Naive thymus-derived CD8-positive, alpha-beta T cell (primary cell): ENCODE data around the gene KIAA1328. TPM values are rescaled to one million over a fixed set of nuclear protein-coding genes. Genes with fewer than 3 reads are reported as not detected.
"Not testable (repeated sequence)": the region's sequence is repeated elsewhere in the genome, so short reads cannot be mapped to it uniquely, and the experiment has no call there.

Experiments
- ATAC-seq, 2 donors: fragments of 150-1000 bp; cut with Tn5 transposase in 1 of 2; sonication (Bioruptor Pico), chemical (Tn5 transposase) in 1 of 2; 1 replicate in 1 of 2; 2 replicates in 1 of 2; pipeline ENCODE4 v1.10.0; 2021; ENCODE audit warnings: mild to moderate bottlenecking in 2 of 2, moderate library complexity in 2 of 2
- POLR2A ChIA-PET: fragments of 350-600 bp; sonication (Branson Sonifier 250); formaldehyde crosslinking; loops from one replicate; lab custom pipeline; 2021; ENCODE audit warnings: antibody characterized with exemption; lab: Charles Lee
- DNase-seq, 10 donors: peaks; one replicate each; pipeline versions ENCODE4 v3.0.0 to v3.0.0-alpha.2; 2020 to 2022
- H3K27ac Mint-ChIP-seq, 10 donors: one replicate each; pipeline ENCODE4 v1.8.0; 2020 to 2022; ENCODE audit warnings: mild to moderate bottlenecking in 10 of 10, mixed read lengths in 10 of 10, moderate library complexity in 4 of 10, inconsistent platforms in 1 of 10
- H3K27me3 Mint-ChIP-seq, 5 donors: one replicate each; pipeline ENCODE4 v1.8.0; 2021 to 2022; ENCODE audit warnings: mixed read lengths in 5 of 5
- H3K36me3 Mint-ChIP-seq, 3 donors: one replicate each; pipeline ENCODE4 v1.8.0; 2020 to 2022; ENCODE audit warnings: mixed read lengths in 3 of 3, mild to moderate bottlenecking in 2 of 3, inconsistent platforms in 1 of 3
- H3K4me1 Mint-ChIP-seq, 4 donors: one replicate each; pipeline ENCODE4 v1.8.0; 2021 to 2022; ENCODE audit warnings: mixed read lengths in 4 of 4
- H3K4me3 Mint-ChIP-seq, 10 donors: one replicate each; pipeline ENCODE4 v1.8.0; 2020 to 2022; ENCODE audit warnings: mild to moderate bottlenecking in 10 of 10, mixed read lengths in 10 of 10, moderate library complexity in 6 of 10, inconsistent platforms in 1 of 10
- H3K9me3 Mint-ChIP-seq, 9 donors: one replicate each; pipeline ENCODE4 v1.8.0; 2020 to 2022; ENCODE audit warnings: mixed read lengths in 9 of 9, mild to moderate bottlenecking in 3 of 9, inconsistent platforms in 1 of 9, moderate library complexity in 1 of 9
- polyA plus RNA-seq, 3 donors: library from polyadenylated mRNA; unstranded; fragments of 300-500 nt; fragmentation: Illumina TruSeq; gene quantifications; one replicate each; pipeline ENCODE4 v1.2.3, GENCODE V29; 2021
- total RNA-seq, 8 experiments: library from RNA in 2 of 8; stranded (reverse) in 2 of 8; gene quantifications; one replicate each; pipeline ENCODE4 v1.2.3 and lab custom pipeline; 2021 to 2026

Gene KIAA1328
- total and polyA plus RNA-seq, 5 experiments from 2014 or later = 6.3 to 15.1 (median 10.8) TPM

- Mint-ChIP-seq H3K36me3 (peaks cover 0 to 71% (median 2%) of the 10 kb centered on the region in 3 donors), H3K27ac (peak overlapping the region in 2 of 10 donors; percentile 40 to 45), H3K27me3 (no peaks in the 10 kb centered on the region), H3K4me1 (peaks cover 4 to 18% (median 12%) of the 10 kb centered on the region in 4 donors), H3K4me3 (no peak overlapping the region), H3K9me3 (no peaks in the 10 kb centered on the region)
- DNase-seq (no peak), ATAC-seq (no peak)
- POLR2A ChIA-PET = no interaction called here
Observed at GRCh38 chr18:36811955-36812354, 17.0 kb upstream of the KIAA1328 start.

DNA sequence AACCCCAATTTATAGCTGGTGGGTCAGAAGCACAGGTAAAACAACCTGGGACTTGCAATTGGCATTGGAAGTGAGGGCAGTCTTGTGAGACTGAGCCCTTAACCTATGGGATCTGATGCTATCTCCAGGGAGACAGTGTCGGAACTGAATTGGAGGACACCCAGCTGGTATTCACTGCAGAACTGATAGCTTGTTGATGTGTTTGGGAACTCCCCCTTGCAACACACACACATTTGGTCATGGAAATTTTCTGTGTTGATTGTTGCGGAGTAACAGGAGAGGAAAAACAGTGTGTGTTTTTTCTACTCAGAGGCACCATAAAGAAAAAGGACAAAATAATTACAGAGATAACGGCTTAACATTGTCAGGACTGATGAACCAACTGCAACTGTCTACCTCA is 16.2 kb upstream of the KIAA1328 start:
- Mint-ChIP-seq H3K4me1 (peaks cover 4 to 16% (median 10%) of the 10 kb centered on the region in 4 donors), H3K27ac (peak overlapping the region in 7 of 10 donors; percentile 31 to 57 (median 37)), H3K9me3 (no peaks in the 10 kb centered on the region), H3K4me3 (no peak overlapping the region), H3K27me3 (no peaks in the 10 kb centered on the region), H3K36me3 (peaks cover 0 to 68% (median 2%) of the 10 kb centered on the region in 3 donors)
- ATAC-seq (no peak), DNase-seq (no peak)
- POLR2A ChIA-PET = no interaction called here

GRCh38 chr18:36813101-36813775 is 15.7 kb upstream of the KIAA1328 start:
- DNase-seq = no peak
- no peaks in the 10 kb centered on the region for H3K9me3 Mint-ChIP-seq
- H3K27ac Mint-ChIP-seq = peak overlapping the region in 6 of 10 donors; percentile 9 to 63 (median 18)
- H3K36me3 Mint-ChIP-seq = peaks cover 4 to 68% (median 7%) of the 10 kb centered on the region in 3 donors
- H3K4me1 Mint-ChIP-seq = peaks cover 4 to 19% (median 7%) of the 10 kb centered on the region in 4 donors
- H3K27me3 Mint-ChIP-seq = no peaks in the 10 kb centered on the region
- POLR2A ChIA-PET = no interaction called here
- H3K4me3 Mint-ChIP-seq = no peak overlapping the region
- ATAC-seq = no peak

- Mint-ChIP-seq H3K36me3 (peaks cover 4 to 70% (median 8%) of the 10 kb centered on the region in 3 donors), H3K9me3 (no peaks in the 10 kb centered on the region), H3K4me1 (peaks cover 4 to 19% (median 7%) of the 10 kb centered on the region in 4 donors), H3K4me3 (no peak overlapping the region), H3K27me3 (no peaks in the 10 kb centered on the region), H3K27ac (peak overlapping the region in 6 of 10 donors; percentile 8 to 49 (median 18))
- no peak for DNase-seq
- POLR2A ChIA-PET = no interaction called here
- no peak for ATAC-seq
Observed at GRCh38 chr18:36813824-36814223, 15.1 kb upstream of the KIAA1328 start.

DNA sequence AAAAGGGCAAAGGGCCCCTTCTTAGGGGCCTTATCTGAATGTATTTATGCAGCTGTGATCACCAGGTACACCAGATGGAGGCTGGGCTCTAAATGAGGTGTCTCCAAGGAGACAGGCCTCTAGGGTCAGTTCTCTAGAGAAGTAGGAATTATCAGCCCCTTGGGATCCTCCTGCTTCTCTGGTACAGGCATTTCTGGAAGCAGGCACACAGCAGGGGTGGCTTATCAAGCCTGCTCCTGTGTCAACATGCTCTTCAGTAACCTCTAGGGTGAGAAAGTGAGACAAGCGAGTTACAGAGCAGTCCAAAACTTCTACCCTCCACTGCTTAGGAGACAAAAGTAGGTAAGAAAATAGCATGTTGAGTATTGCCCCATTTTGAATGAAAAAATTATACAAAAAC is 13.9 kb upstream of the KIAA1328 start:
- no peaks in the 10 kb centered on the region for H3K27me3 Mint-ChIP-seq
- peak overlapping the region in 1 of 10 donors; percentile 58 for H3K27ac Mint-ChIP-seq
- ATAC-seq = no peak
- H3K4me3 Mint-ChIP-seq = no peak overlapping the region
- DNase-seq = no peak
- POLR2A ChIA-PET = no interaction called here
- peaks cover 0 to 16% (median 6%) of the 10 kb centered on the region in 4 donors for H3K4me1 Mint-ChIP-seq
- peaks cover 4 to 73% (median 8%) of the 10 kb centered on the region in 3 donors for H3K36me3 Mint-ChIP-seq
- H3K9me3 Mint-ChIP-seq = no peaks in the 10 kb centered on the region

DNA sequence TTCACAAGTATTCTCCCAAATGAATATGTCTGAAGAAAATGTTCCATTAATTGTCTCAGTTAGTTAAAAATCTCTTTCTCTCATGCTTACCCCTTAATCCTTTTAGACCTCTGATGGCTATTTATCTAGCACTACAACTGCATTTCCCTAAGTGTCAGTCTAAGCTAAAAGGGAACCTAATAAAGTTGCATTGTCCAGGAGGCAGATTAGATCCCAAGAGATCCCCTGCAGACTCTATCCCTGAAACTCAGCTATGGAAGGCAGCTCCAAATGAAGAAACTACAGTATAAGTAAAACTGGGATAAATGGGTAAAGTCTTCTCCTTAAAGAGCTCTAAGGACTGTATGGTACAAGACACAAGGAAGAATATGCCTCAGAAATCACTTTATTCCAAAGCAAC is 12.8 kb upstream of the KIAA1328 start:
- POLR2A ChIA-PET, DNase-seq, H3K9me3 Mint-ChIP-seq, H3K27me3 Mint-ChIP-seq, H3K4me3 Mint-ChIP-seq, ATAC-seq: not testable (repeated sequence)
- H3K36me3 Mint-ChIP-seq = peaks cover 4 to 66% (median 8%) of the 10 kb centered on the region in 3 donors
- peaks cover 0 to 16% (median 6%) of the 10 kb centered on the region in 4 donors for H3K4me1 Mint-ChIP-seq
- peak overlapping the region in 1 of 10 donors; percentile 43 for H3K27ac Mint-ChIP-seq

DNA sequence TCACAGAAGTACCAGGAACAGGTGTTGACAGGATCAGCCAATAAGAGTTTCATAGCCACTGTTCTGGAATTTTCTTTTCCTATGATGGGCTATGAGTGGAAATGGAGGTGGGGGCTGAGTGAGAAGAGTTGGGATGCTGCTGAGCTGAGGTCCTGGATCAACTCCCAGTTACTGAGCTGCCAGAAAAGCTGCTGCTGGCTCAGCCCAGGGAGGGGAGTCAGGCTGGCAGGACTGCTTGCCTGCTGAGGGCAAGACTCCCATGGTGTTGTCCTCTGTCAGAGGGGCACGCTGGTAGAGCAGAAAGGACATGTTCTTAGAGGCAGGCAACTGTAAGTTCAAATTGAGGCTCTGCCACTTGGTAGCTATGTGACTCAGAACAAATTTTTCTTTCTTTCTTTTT is 11.9 kb upstream of the KIAA1328 start:
- ATAC-seq (no peak), DNase-seq (no peak)
- no peaks in the 10 kb centered on the region for H3K9me3 Mint-ChIP-seq
- peaks cover 0 to 16% (median 6%) of the 10 kb centered on the region in 4 donors for H3K4me1 Mint-ChIP-seq
- POLR2A ChIA-PET = no interaction called here
- peak overlapping the region in 4 of 10 donors; percentile 0 to 58 (median 26) for H3K27ac Mint-ChIP-seq
- H3K4me3 Mint-ChIP-seq = no peak overlapping the region
- no peaks in the 10 kb centered on the region for H3K27me3 Mint-ChIP-seq
- H3K36me3 Mint-ChIP-seq = peaks cover 4 to 60% (median 8%) of the 10 kb centered on the region in 3 donors

DNA sequence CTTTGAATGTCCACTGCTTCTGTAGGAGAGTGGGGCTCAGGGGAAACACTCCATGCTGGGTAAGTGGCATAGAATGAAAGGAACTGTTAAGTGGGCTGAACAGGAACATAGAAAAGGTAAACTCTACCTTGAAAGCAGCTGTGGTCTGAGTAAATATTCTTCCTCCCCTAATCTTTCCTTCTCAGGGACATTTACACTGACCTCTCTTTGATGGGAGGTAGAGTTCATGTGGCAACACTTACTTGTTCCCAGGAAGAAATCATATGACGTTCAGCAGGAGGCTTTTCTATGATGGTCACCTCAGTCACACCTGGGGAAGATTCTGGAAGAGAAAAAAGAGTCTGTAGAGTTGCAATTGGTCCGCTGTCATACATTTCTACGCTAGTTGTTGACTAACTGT is 10.3 kb upstream of the KIAA1328 start:
- no peaks in the 10 kb centered on the region for H3K9me3 Mint-ChIP-seq
- no peaks in the 10 kb centered on the region for H3K27me3 Mint-ChIP-seq
- POLR2A ChIA-PET = interaction anchor here (1.6 kb wide), 1 partner anchor 10 kb away, joined by 4 read pairs; the partner anchor contains the start of genes KIAA1328 and TPGS2
- no peak overlapping the region for H3K27ac Mint-ChIP-seq
- no peak for ATAC-seq
- peaks cover 0 to 14% (median 4%) of the 10 kb centered on the region in 4 donors for H3K4me1 Mint-ChIP-seq
- no peak overlapping the region for H3K4me3 Mint-ChIP-seq
- DNase-seq = no peak
- peaks cover 4 to 48% (median 11%) of the 10 kb centered on the region in 3 donors for H3K36me3 Mint-ChIP-seq

GRCh38 chr18:36819621-36820020 is 9.3 kb upstream of the KIAA1328 start:
- Mint-ChIP-seq H3K4me3 (no peak overlapping the region), H3K36me3 (peaks cover 4 to 40% (median 15%) of the 10 kb centered on the region in 3 donors), H3K27me3 (no peaks in the 10 kb centered on the region), H3K4me1 (peaks cover 0 to 7% (median 2%) of the 10 kb centered on the region in 4 donors), H3K9me3 (no peaks in the 10 kb centered on the region), H3K27ac (no peak overlapping the region)
- POLR2A ChIA-PET = interaction anchor here (1.6 kb wide), 1 partner anchor 9 kb away, joined by 4 read pairs; the partner anchor contains the start of genes KIAA1328 and TPGS2
- DNase-seq = no peak
- no peak for ATAC-seq

- Mint-ChIP-seq H3K27me3 (no peaks in the 10 kb centered on the region), H3K9me3 (no peaks in the 10 kb centered on the region), H3K36me3 (peaks cover 4 to 24% (median 15%) of the 10 kb centered on the region in 3 donors), H3K27ac (peak overlapping the region in 2 of 10 donors; percentile 10 to 39), H3K4me1 (peaks cover 0 to 7% (median 3%) of the 10 kb centered on the region in 4 donors), H3K4me3 (no peak overlapping the region)
- POLR2A ChIA-PET = no interaction called here
- no peak for ATAC-seq
- DNase-seq = no peak
Observed at GRCh38 chr18:36821681-36822080, 7.2 kb upstream of the KIAA1328 start.

DNA sequence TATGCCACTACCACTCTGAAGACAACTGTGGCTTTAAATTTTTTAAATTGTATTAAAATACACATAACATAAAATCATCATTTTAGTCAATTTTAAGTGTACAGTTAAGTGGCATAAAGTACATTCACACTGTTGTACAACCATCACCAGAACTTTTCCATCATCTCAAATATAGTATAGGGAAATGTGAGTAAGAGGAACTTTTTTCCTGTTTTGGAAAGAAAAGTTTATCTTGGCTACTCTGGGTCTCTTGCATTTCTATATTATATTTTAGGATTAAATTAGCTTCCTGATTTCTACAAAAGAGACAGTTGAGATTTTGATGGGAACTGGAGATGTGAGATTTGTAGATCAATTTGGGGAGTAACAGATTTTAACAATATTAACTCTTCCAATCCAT is 3.4 kb upstream of the KIAA1328 start:
- peaks cover 13 to 36% (median 33%) of the 10 kb centered on the region in 4 donors for H3K4me1 Mint-ChIP-seq

DNA sequence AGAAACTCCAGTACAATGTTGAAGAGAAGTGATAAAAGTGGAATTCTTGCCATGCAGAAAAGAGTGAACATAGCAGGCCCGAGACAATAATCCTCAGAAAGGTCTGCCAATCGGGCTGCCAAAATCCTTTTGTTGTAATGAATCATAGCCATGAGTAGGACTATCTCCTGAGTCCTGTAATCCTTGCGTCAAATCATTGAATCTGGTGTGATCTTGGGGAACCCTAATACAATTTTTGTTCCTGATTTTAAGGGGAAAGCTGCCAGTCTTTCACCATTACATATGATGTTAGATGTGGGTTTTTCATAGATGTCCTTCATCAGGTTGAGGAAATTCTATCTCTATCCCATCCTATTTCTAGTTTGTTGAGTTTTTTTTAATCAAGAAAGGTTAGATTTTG is 2.4 kb upstream of the KIAA1328 start:
- Mint-ChIP-seq H3K36me3 (peaks cover 0 to 7% (median 2%) of the 10 kb centered on the region in 3 donors), H3K4me1 (peaks cover 13 to 41% (median 38%) of the 10 kb centered on the region in 4 donors), H3K27me3 (no peaks in the 10 kb centered on the region), H3K27ac (no peak overlapping the region), H3K4me3 (no peak overlapping the region), H3K9me3 (no peaks in the 10 kb centered on the region)
- DNase-seq = no peak
- POLR2A ChIA-PET = interaction anchor here (0.6 kb wide), 1 partner anchor 16 kb away, joined by 4 read pairs; no protein-coding TSS in a partner anchor
- no peak for ATAC-seq

More for the DNA sequence above, 3.4 kb upstream of the KIAA1328 start:
- ATAC-seq (no peak), DNase-seq (no peak)
- POLR2A ChIA-PET = interaction anchor here (0.7 kb wide), 1 partner anchor 1385 kb away, joined by 5 read pairs; no protein-coding TSS in a partner anchor
- peaks cover 0 to 7% (median 2%) of the 10 kb centered on the region in 3 donors for H3K36me3 Mint-ChIP-seq
- H3K4me3 Mint-ChIP-seq = no peak overlapping the region
- no peak overlapping the region for H3K27ac Mint-ChIP-seq
- H3K9me3 Mint-ChIP-seq = no peaks in the 10 kb centered on the region
- no peaks in the 10 kb centered on the region for H3K27me3 Mint-ChIP-seq

DNA sequence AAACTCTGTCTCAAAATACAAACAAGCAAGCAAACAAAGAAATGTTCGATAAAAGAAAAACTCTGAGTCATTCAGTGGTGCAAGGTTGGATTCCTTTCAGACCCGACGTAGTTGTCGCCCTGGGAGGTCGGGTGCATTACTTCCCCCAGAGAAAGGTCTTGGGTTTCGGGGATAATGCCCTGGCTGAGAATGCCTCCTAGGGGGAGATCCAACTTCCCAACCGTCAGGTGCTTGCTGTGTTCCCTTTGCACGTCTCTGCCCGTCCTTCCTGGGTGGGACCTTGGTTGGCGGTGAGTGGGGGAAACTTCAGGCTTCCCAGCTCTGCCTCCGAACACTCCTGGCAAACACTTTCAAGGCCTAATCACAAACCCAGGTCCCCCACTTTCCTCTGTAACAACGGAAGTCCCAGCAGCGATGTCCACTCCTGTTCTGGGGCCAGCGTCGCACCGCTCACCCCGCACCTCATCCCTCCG is 734 bp upstream of the KIAA1328 start:
- ATAC-seq = peak in 1 of 2 donors; percentile 0
- peak in 6 of 10 donors; percentile 1 to 65 (median 15) for DNase-seq
- H3K9me3 Mint-ChIP-seq = no peaks in the 10 kb centered on the region
- H3K27me3 Mint-ChIP-seq = no peaks in the 10 kb centered on the region
- peak overlapping the region; percentile 39 to 95 (median 92) for H3K27ac Mint-ChIP-seq
- peak overlapping the region; percentile 88 to 99 (median 93) for H3K4me3 Mint-ChIP-seq
- POLR2A ChIA-PET = interaction anchor here (1.2 to 1.6 kb wide), 3 partner anchors 9 to 1331 kb away, joined by 3 to 6 read pairs (median 4); partner anchors contain the start of gene INO80C
- peaks cover 13 to 41% (median 39%) of the 10 kb centered on the region in 4 donors for H3K4me1 Mint-ChIP-seq
- peaks cover 0 to 3% (median 2%) of the 10 kb centered on the region in 3 donors for H3K36me3 Mint-ChIP-seq
